LNCAP (cell line): ENCODE results near the gene CSRNP3.

Experiments
- TF ChIP-seq, protein P1 (sequence below): fragments of 450-650 bp; IDR thresholded peaks from 2 replicates; pipeline ENCODE4 v1.5.1; 2017; ENCODE audit warnings: mild to moderate bottlenecking

The CSRNP3 gene

DNA sequence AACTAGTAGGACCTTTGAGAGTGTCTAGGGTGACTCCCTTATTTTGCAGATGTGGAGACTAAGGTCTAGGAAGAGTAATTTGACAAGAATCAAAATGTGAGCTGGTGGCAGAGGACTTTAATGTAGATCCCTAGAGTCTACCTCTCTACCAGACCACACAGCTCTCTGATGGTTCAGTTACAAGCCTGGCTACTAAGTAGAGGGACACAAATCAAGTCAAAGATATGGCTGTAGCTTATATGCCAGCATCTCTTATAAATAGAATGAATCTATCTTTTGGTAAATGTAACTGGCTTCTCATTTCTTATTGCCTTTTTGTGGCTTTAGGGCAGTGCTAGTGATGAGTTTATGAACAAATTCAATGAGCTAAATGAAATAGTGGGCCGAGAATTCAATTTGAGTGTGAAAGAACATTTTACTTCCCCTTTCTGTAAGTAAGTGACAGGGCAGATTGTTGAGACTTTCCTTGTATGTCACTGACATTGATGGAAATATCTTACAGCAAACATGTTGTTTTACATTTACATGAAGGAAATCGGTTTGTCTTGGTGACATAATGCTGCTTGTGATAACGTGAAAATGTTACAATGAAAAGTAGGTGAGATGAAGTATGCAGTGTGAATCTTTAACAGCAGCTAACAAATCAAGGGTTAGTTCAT lies 28.3 kb downstream of the CSRNP3 start:
- TF ChIP-seq, protein P1, sequence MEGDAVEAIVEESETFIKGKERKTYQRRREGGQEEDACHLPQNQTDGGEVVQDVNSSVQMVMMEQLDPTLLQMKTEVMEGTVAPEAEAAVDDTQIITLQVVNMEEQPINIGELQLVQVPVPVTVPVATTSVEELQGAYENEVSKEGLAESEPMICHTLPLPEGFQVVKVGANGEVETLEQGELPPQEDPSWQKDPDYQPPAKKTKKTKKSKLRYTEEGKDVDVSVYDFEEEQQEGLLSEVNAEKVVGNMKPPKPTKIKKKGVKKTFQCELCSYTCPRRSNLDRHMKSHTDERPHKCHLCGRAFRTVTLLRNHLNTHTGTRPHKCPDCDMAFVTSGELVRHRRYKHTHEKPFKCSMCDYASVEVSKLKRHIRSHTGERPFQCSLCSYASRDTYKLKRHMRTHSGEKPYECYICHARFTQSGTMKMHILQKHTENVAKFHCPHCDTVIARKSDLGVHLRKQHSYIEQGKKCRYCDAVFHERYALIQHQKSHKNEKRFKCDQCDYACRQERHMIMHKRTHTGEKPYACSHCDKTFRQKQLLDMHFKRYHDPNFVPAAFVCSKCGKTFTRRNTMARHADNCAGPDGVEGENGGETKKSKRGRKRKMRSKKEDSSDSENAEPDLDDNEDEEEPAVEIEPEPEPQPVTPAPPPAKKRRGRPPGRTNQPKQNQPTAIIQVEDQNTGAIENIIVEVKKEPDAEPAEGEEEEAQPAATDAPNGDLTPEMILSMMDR, result no peak

DNA sequence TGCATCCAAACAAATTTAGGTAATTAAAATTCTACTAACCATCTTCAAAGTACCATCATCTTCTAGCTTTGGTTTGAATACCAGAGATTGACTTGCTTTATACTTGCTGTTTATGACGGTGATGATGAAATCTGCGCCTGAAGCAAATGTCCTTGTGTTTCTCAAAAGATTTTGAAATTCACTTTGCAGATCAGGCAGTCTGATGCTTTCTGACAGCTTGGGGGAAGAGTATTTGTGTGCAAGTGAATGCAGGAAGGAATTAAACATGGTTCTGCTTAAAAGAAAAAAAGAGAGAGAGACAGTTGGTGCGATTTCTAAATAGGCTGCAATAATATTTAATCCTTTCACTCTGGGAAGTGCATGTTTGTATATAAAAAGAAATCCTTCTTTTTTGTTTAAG lies 29.6 kb downstream of the CSRNP3 start:
- TF ChIP-seq, protein P1, result no peak

DNA sequence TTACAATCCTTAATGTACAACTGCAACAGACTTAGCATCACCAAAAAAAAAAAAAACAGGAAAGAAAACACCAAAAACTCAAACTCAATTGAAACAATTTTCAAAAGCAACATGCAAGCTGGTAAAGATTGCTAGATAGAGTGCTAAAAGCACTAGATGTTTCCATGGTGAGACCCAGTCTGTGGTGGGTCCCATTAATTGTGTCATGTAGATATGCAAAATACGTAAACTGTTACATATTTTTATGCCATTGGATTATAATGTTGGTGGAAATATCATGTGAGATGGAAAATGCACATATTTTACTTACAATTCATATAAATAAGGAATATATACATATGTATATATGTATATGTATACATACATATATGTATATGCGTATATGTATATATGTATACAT lies 30.5 kb downstream of the CSRNP3 start:
- TF ChIP-seq, protein P1, result no peak

DNA sequence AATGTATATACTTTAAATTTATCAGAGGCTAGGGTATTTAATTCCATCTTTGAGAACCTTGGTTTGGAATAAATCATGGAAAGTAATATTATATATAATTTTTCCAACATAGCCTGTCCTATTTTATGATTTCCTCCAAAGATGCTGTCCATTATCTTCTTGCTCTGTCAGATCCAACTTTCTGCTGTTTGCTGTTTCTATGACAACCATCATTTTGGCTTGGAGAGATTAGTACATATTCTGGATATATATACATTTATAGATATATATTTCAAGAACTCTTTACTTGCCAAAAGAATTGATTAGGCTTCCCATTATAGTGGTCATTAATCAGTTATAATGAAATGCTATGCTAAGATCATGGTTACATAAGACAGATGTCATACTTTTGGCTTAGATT lies 31.3 kb downstream of the CSRNP3 start:
- TF ChIP-seq, protein P1, result no peak

DNA sequence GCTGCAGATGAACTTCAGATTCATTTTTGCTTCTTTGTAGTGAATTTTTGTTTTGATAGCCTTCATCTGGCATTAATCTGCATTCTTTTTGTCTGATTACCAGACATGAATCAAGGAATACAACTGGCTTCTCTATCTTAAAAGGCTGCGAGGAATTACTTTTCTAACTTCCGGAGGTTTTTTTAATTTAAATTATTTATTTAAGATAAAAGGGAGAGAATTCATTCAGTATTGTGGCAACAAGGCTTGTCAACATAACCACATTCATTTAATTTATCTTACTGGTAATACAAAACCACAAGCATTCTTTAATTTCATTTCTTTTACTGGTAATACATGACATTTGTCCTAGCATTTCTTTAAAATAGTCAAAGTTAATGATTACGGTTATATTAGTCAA lies 36.0 kb downstream of the CSRNP3 start:
- TF ChIP-seq, protein P1, result no peak

DNA sequence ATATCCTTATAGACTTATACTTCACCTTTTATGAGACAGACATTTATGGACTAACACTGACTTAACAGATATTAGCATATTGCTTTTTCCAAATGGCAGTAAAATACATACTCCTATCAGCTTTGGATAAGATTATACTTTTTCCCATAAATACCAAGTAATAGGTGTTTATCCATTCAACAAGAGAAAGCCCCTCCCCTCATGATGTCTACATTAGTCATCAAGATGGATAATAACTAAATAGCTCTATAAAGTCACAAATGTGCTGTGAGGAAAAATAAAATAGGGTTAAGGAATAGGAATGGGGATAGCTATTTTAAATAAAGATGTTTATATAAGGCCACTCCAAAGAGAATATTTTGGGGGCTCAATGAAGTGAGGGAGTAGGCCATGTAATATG lies 39.4 kb downstream of the CSRNP3 start:
- TF ChIP-seq, protein P1, result no peak

DNA sequence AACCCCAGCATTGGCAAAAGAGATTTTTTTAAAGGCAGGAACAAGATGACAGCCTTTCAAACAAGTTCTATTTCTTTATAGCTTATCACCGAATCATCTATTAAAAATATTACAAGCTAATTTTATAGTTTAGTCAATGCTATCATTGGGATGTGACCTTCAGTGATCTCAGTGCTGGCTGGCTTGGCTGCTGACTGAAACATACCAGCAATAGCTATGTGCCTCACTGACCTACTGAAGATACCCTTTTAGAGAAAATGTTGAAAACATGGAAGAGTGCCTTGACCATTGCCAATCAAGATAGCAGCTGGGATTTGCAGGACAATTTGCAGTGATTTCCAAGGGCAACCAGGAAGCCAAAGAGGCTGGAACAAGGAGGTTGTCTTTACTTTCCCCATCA lies 44.0 kb downstream of the CSRNP3 start:
- TF ChIP-seq, protein P1, result no peak

DNA sequence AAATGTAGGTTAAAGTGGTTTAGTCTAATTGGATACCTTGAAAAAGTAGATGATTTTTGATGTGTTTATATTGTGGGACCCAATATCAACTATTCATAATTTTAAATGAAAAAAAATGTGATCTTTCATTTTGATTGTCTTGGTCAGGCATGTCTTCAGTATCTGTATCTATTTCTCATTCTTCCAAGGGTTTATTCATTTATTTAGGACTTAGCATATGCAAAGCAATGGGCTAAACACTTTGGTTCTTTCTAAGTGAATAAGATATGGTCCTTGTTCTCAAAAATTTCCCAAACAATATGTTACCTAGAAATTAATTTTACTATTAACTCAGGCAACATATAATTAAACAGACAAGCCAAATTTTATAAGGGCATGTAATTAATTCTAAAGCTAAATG lies 49.1 kb downstream of the CSRNP3 start:
- TF ChIP-seq, protein P1, result no peak
